OCI-LY1 (cell line): ENCODE results near the gene LMF1.

ENCODE experiments used
- EZH2 ChIP-seq: fragments of 200-600 bp; sonication (generic), shearing (Covaris generic); IDR thresholded peaks from 2 replicates; pipeline ENCODE4 v1.8.0; 2017; ENCODE audit warnings: borderline replicate concordance, mixed run types, mild to moderate bottlenecking, antibody characterized with exemption, low read length, moderate library complexity, mixed read lengths
- TF ChIP-seq, protein P1 (sequence below): fragments of 200-600 bp; sonication (generic), shearing (Covaris generic); IDR thresholded peaks from 2 replicates; pipeline ENCODE4 v1.5.1; 2017; ENCODE audit warnings: mild to moderate bottlenecking, antibody characterized with exemption, low read length, moderate library complexity, mixed read lengths

DNA sequence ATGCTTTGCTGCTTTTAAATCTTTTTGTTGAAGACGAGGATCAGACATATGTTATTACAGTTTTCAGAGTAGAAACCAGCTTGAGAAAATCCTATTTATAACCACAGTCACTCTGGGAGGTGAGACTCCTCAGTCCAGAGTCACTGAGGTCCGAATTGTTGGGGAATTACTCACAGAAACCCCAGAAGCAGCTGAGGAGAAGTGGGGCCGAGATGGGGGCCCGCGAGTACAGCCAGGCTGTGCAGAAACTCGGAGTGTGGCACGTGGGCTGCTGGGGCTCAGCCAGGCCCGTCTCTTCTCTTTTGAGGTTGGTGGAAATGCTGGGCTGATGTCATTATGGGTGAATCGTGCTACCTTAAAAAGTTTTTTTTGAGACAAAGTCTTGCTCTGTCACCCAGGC is 155.8 kb downstream of the LMF1 start:
- TF ChIP-seq, protein P1, sequence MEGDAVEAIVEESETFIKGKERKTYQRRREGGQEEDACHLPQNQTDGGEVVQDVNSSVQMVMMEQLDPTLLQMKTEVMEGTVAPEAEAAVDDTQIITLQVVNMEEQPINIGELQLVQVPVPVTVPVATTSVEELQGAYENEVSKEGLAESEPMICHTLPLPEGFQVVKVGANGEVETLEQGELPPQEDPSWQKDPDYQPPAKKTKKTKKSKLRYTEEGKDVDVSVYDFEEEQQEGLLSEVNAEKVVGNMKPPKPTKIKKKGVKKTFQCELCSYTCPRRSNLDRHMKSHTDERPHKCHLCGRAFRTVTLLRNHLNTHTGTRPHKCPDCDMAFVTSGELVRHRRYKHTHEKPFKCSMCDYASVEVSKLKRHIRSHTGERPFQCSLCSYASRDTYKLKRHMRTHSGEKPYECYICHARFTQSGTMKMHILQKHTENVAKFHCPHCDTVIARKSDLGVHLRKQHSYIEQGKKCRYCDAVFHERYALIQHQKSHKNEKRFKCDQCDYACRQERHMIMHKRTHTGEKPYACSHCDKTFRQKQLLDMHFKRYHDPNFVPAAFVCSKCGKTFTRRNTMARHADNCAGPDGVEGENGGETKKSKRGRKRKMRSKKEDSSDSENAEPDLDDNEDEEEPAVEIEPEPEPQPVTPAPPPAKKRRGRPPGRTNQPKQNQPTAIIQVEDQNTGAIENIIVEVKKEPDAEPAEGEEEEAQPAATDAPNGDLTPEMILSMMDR = no peak
- no peak for TF ChIP-seq EZH2
